Neural progenitor cell (in vitro differentiated cells): ENCODE results near the gene LPP.

Source experiments
- EZH2 ChIP-seq: fragments of 200-600 bp; sonication (generic); IDR thresholded peaks from 2 replicates; pipeline ENCODE4 v1.6.1; 2017; ENCODE audit warnings: antibody characterized with exemption, mild to moderate bottlenecking, moderate library complexity
- TF ChIP-seq, protein P1 (sequence below): fragments of 200-600 bp; sonication (generic); IDR thresholded peaks from 2 replicates; pipeline ENCODE4 v1.5.1; 2017; ENCODE audit warnings: antibody characterized with exemption, mild to moderate bottlenecking

DNA sequence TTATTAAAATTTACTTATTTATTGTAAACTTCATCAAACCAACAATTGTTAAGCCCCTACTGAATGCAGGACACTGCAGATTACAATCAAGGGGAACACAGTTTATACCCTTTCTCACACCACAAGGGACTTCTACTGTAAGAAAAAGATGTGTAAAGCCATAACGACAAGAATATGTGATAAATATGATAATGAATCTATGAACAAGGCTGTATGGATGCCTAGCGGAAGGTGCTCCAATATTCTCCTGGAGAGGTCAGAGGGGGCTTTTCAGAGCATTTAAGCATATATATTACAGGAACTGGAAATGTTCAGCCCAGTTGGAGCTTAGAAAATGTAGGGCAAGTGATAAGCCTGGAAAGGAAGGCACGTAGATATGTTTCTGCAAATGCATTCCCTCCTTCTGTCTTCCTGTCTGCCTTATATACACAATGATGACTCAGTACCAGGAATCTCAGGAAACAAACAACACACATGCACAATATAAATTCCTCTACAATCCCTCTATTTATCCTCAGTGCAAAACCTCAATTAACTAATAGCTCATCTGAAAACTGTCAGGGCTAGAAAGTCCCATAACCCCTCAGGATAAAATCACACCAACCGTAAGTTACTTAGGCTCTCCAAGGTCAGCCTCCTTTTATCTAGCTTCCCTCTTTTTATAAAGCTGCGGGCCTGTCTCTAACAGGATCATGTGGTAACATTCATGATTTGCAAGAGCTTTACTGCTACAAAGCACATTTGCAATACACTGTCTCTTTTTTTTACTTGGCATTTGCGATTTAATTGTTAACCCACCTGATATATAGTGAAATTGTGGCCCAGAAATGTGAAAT, 393.1 kb downstream of the LPP start:
- TF ChIP-seq, protein P1, sequence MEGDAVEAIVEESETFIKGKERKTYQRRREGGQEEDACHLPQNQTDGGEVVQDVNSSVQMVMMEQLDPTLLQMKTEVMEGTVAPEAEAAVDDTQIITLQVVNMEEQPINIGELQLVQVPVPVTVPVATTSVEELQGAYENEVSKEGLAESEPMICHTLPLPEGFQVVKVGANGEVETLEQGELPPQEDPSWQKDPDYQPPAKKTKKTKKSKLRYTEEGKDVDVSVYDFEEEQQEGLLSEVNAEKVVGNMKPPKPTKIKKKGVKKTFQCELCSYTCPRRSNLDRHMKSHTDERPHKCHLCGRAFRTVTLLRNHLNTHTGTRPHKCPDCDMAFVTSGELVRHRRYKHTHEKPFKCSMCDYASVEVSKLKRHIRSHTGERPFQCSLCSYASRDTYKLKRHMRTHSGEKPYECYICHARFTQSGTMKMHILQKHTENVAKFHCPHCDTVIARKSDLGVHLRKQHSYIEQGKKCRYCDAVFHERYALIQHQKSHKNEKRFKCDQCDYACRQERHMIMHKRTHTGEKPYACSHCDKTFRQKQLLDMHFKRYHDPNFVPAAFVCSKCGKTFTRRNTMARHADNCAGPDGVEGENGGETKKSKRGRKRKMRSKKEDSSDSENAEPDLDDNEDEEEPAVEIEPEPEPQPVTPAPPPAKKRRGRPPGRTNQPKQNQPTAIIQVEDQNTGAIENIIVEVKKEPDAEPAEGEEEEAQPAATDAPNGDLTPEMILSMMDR, result no peak
- no peak for TF ChIP-seq EZH2
